Caco-2 (cell line): ENCODE results near the gene CHST14. TPM values are rescaled to one million over a fixed set of nuclear protein-coding genes. Genes with fewer than 3 reads are reported as not detected.

Experiments used
- BruUV-seq: library from RNA; stranded (reverse); fragments of 400-500 nt; replicated peaks from 2 replicates; lab custom pipeline; 2021; lab: Mats Ljungman, UMichigan
- CTCF ChIA-PET: fragments of 300-600 bp; sonication (Branson Sonifier 250); formaldehyde crosslinking; loops from one replicate; lab custom pipeline; 2022; ENCODE audit warnings: antibody characterized with exemption; lab: Charles Lee
- POLR2A ChIA-PET: fragments of 300-600 bp; sonication (Branson Sonifier 250); formaldehyde crosslinking; loops from one replicate; lab custom pipeline; 2022; ENCODE audit warnings: antibody characterized with exemption; lab: Charles Lee
- DNase-seq, 2 experiments: peaks; one replicate each; pipeline versions ENCODE4 v3.0.0 to v3.0.0-alpha.2; 2020 to 2022
- H3K27me3 ChIP-seq: replicated peaks from 2 replicates; pipeline ENCODE4 v1.6.0; 2011; ENCODE audit warnings: low read length; ENCODE audit not compliant: control insufficient read depth, insufficient read depth
- H3K36me3 ChIP-seq: 2 replicates; pipeline ENCODE4 v1.5.1; 2011; ENCODE audit warnings: low read length; ENCODE audit not compliant: control insufficient read depth, insufficient read depth
- H3K4me1 ChIP-seq: fragments of 250-450 bp; sonication (Bioruptor Pico); 2 replicates; pipeline ENCODE4 v1.5.1; 2020; ENCODE audit warnings: mild to moderate bottlenecking
- H3K4me3 ChIP-seq: 2 replicates; pipeline ENCODE4 v1.5.1; 2011; ENCODE audit warnings: low read depth, mild to moderate bottlenecking, control low read depth, low read length
- H3K9me3 ChIP-seq: fragments of 250-450 bp; sonication (Bioruptor Pico); 2 replicates; pipeline ENCODE4 v1.5.1; 2020; ENCODE audit warnings: mild to moderate bottlenecking, moderate library complexity
- H3K27ac Mint-ChIP-seq: one replicate; pipeline ENCODE4 v1.8.0; 2022; ENCODE audit warnings: mixed read lengths; ENCODE audit not compliant: unreplicated experiment
- H3K27me3 Mint-ChIP-seq: one replicate; pipeline ENCODE4 v1.8.0; 2022; ENCODE audit warnings: mixed read lengths; ENCODE audit not compliant: insufficient read depth, unreplicated experiment
- H3K36me3 Mint-ChIP-seq: one replicate; pipeline ENCODE4 v1.8.0; 2022; ENCODE audit warnings: mild to moderate bottlenecking, mixed read lengths; ENCODE audit not compliant: insufficient read depth, unreplicated experiment
- H3K4me1 Mint-ChIP-seq: one replicate; pipeline ENCODE4 v1.8.0; 2022; ENCODE audit warnings: low read depth, mixed read lengths; ENCODE audit not compliant: unreplicated experiment
- H3K4me3 Mint-ChIP-seq: one replicate; pipeline ENCODE4 v1.8.0; 2022; ENCODE audit warnings: mild to moderate bottlenecking, moderate library complexity, mixed read lengths; ENCODE audit not compliant: unreplicated experiment
- H3K9me3 Mint-ChIP-seq: one replicate; pipeline ENCODE4 v1.8.0; 2022; ENCODE audit warnings: mixed read lengths; ENCODE audit not compliant: unreplicated experiment
- CTCF ChIP-seq, 2 experiments: fragments of 200-600 bp in 1 of 2; IDR thresholded peaks; 1 replicate in 1 of 2; 2 replicates in 1 of 2; pipeline versions ENCODE4 v1.5.1 to v1.8.0; 2011 to 2022; ENCODE audit warnings: antibody characterized with exemption in 1 of 2, control low read depth in 1 of 2, inconsistent platforms in 1 of 2, low read depth in 1 of 2, low read length in 1 of 2, mild to moderate bottlenecking in 1 of 2, moderate library complexity in 1 of 2; ENCODE audit not compliant: insufficient read depth in 1 of 2, severe bottlenecking in 1 of 2, unreplicated experiment in 1 of 2
- intact Hi-C: fragments of 100-400 bp; cut with micrococcal nuclease; formaldehyde crosslinking; loops from one replicate; pipeline ENCODE4 v1.10.0; 2022; ENCODE audit not compliant: unreplicated experiment
- total RNA-seq: library from RNA; stranded (reverse); gene quantifications from 2 replicates; pipeline ENCODE4 v1.2.3, GENCODE V29; 2022

Gene CHST14
- total RNA-seq, 1 experiment from 2014 or later = 19.6 TPM

GRCh38 chr15:40477642-40478327 is 7.0 kb downstream of the CHST14 start:
- Mint-ChIP-seq H3K27ac (no peak overlapping the region), H3K9me3 (no peaks in the 10 kb centered on the region), H3K36me3 (no peaks in the 10 kb centered on the region), H3K27me3 (peaks cover 4% of the 10 kb centered on the region), H3K4me1 (no peaks in the 10 kb centered on the region), H3K4me3 (no peak overlapping the region)
- no peaks in the 10 kb centered on the region for H3K27me3 ChIP-seq
- H3K9me3 ChIP-seq = no peaks in the 10 kb centered on the region
- intact Hi-C loops = no loop called here
- H3K4me3 ChIP-seq = no peak overlapping the region
- H3K4me1 ChIP-seq = no peaks in the 10 kb centered on the region
- ChIA-PET POLR2A (no interaction called here), CTCF (no interaction called here)
- TF ChIP-seq CTCF (IDR thresholded peaks at IDR 0.05; ENCODE audit: insufficient read depth in 1 of 2, low read depth in 1 of 2, low read length in 1 of 2, severe bottlenecking in 1 of 2, unreplicated experiment in 1 of 2) = no peak
- DNase-seq = no peak
- BruUV-seq = no TSS peak
- H3K36me3 ChIP-seq = no peaks in the 10 kb centered on the region

- Histone ChIP-seq H3K27me3 (no peaks in the 10 kb centered on the region), H3K4me3 (no peak overlapping the region), H3K9me3 (no peaks in the 10 kb centered on the region), H3K36me3 (no peaks in the 10 kb centered on the region), H3K4me1 (no peaks in the 10 kb centered on the region)
- H3K27me3 Mint-ChIP-seq = peaks cover 4% of the 10 kb centered on the region
- BruUV-seq = no TSS peak
- no peaks in the 10 kb centered on the region for H3K9me3 Mint-ChIP-seq
- H3K4me1 Mint-ChIP-seq = no peaks in the 10 kb centered on the region
- no peaks in the 10 kb centered on the region for H3K36me3 Mint-ChIP-seq
- ChIA-PET POLR2A (no interaction called here), CTCF (no interaction called here)
- no peak overlapping the region for H3K4me3 Mint-ChIP-seq
- TF ChIP-seq CTCF (IDR thresholded peaks at IDR 0.05; ENCODE audit: insufficient read depth in 1 of 2, low read depth in 1 of 2, low read length in 1 of 2, severe bottlenecking in 1 of 2, unreplicated experiment in 1 of 2) = no peak
- H3K27ac Mint-ChIP-seq = no peak overlapping the region
- intact Hi-C loops = no loop called here
- no peak for DNase-seq
Observed at GRCh38 chr15:40479024-40479423, 8.2 kb downstream of the CHST14 start.

GRCh38 chr15:40481341-40482074 is 10.7 kb downstream of the CHST14 start:
- Histone ChIP-seq H3K27me3 (no peaks in the 10 kb centered on the region), H3K36me3 (no peaks in the 10 kb centered on the region), H3K4me1 (no peaks in the 10 kb centered on the region), H3K9me3 (no peaks in the 10 kb centered on the region), H3K4me3 (no peak overlapping the region)
- ChIA-PET CTCF (no interaction called here), POLR2A (no interaction called here)
- H3K4me1 Mint-ChIP-seq = no peaks in the 10 kb centered on the region
- no peaks in the 10 kb centered on the region for H3K36me3 Mint-ChIP-seq
- H3K27me3 Mint-ChIP-seq = peaks cover 4% of the 10 kb centered on the region
- no peak for TF ChIP-seq CTCF (IDR thresholded peaks at IDR 0.05; ENCODE audit: insufficient read depth in 1 of 2, low read depth in 1 of 2, low read length in 1 of 2, severe bottlenecking in 1 of 2, unreplicated experiment in 1 of 2)
- intact Hi-C loops = no loop called here
- BruUV-seq = no TSS peak
- no peak for DNase-seq
- no peaks in the 10 kb centered on the region for H3K9me3 Mint-ChIP-seq
- no peak overlapping the region for H3K4me3 Mint-ChIP-seq
- H3K27ac Mint-ChIP-seq = no peak overlapping the region
